Loucy (cell line): ENCODE data around the gene CIBAR2.

Experiments used
- H2AFZ ChIP-seq: fragments of 200-600 bp; sonication (generic); 2 replicates; pipeline ENCODE4 v1.6.0; 2016; ENCODE audit warnings: antibody characterized with exemption, mild to moderate bottlenecking, low read length, moderate library complexity
- H3F3A ChIP-seq: fragments of 200-600 bp; 2 replicates; pipeline ENCODE4 v1.6.0; 2016; ENCODE audit warnings: antibody characterized with exemption, low read depth, mild to moderate bottlenecking
- H3K27me3 ChIP-seq: fragments of 200-600 bp; sonication (generic); 2 replicates; pipeline ENCODE4 v1.6.1; 2014; ENCODE audit warnings: low read length, mild to moderate bottlenecking; ENCODE audit not compliant: insufficient read depth, poor library complexity, severe bottlenecking
- H3K36me3 ChIP-seq: fragments of 200-600 bp; sonication (generic); 2 replicates; pipeline ENCODE4 v1.6.1; 2016; ENCODE audit warnings: low read length; ENCODE audit not compliant: insufficient read depth
- H3K4me1 ChIP-seq: fragments of 200-600 bp; sonication (generic); 2 replicates; pipeline ENCODE4 v1.5.1; 2014; ENCODE audit warnings: low read length, mild to moderate bottlenecking; ENCODE audit not compliant: insufficient read depth, poor library complexity, severe bottlenecking
- H3K4me2 ChIP-seq: fragments of 200-600 bp; sonication (generic); 2 replicates; pipeline ENCODE4 v1.6.0; 2014; ENCODE audit warnings: antibody characterized with exemption, low read length, low read depth, mild to moderate bottlenecking; ENCODE audit not compliant: poor library complexity, severe bottlenecking
- H3K4me3 ChIP-seq: fragments of 200-600 bp; sonication (generic); 2 replicates; pipeline ENCODE4 v1.5.1; 2014; ENCODE audit warnings: low read length, mild to moderate bottlenecking, mixed read lengths; ENCODE audit not compliant: poor library complexity, severe bottlenecking
- H3K79me2 ChIP-seq: fragments of 200-600 bp; sonication (generic); 2 replicates; pipeline ENCODE4 v1.6.1; 2014; ENCODE audit warnings: low read length; ENCODE audit not compliant: insufficient read depth
- H3K9ac ChIP-seq: fragments of 200-600 bp; sonication (generic); 2 replicates; pipeline ENCODE4 v1.6.0; 2014; ENCODE audit warnings: mild to moderate bottlenecking, low read depth, low read length, moderate library complexity; ENCODE audit not compliant: poor library complexity, severe bottlenecking
- H3K9me2 ChIP-seq: fragments of 200-600 bp; sonication (generic); replicated peaks from 2 replicates; pipeline ENCODE4 v1.6.1; 2016; ENCODE audit warnings: low read depth, low read length, mixed read lengths
- H3K9me3 ChIP-seq: fragments of 200-600 bp; sonication (generic); 2 replicates; pipeline ENCODE4 v1.6.1; 2014; ENCODE audit warnings: mild to moderate bottlenecking, antibody characterized with exemption, low read length, low read depth; ENCODE audit not compliant: insufficient read depth
- H4K20me1 ChIP-seq: fragments of 200-600 bp; sonication (generic); 2 replicates; pipeline ENCODE4 v1.6.0; 2014; ENCODE audit warnings: antibody characterized with exemption, low read length, mild to moderate bottlenecking; ENCODE audit not compliant: insufficient read depth, poor library complexity, severe bottlenecking
- EZH2phosphoT487 ChIP-seq: fragments of 200-600 bp; IDR thresholded peaks from 2 replicates; pipeline ENCODE4 v1.6.1; 2018; ENCODE audit warnings: antibody characterized with exemption, mild to moderate bottlenecking, moderate library complexity, borderline replicate concordance
- TF ChIP-seq, protein P1 (sequence below): fragments of 200-600 bp; sonication (generic); conservative IDR thresholded peaks from 2 replicates; pipeline ENCODE4 v1.5.1; 2014; ENCODE audit warnings: mild to moderate bottlenecking, antibody characterized with exemption, low read length

The CIBAR2 gene

GRCh38 chr16:85152414-85153030 is 40.2 kb upstream of the CIBAR2 start:
- H3K4me1 ChIP-seq, result no peaks in the 10 kb centered on the region
- no peaks in the 10 kb centered on the region for H3K9me3 ChIP-seq
- TF ChIP-seq, protein P1, sequence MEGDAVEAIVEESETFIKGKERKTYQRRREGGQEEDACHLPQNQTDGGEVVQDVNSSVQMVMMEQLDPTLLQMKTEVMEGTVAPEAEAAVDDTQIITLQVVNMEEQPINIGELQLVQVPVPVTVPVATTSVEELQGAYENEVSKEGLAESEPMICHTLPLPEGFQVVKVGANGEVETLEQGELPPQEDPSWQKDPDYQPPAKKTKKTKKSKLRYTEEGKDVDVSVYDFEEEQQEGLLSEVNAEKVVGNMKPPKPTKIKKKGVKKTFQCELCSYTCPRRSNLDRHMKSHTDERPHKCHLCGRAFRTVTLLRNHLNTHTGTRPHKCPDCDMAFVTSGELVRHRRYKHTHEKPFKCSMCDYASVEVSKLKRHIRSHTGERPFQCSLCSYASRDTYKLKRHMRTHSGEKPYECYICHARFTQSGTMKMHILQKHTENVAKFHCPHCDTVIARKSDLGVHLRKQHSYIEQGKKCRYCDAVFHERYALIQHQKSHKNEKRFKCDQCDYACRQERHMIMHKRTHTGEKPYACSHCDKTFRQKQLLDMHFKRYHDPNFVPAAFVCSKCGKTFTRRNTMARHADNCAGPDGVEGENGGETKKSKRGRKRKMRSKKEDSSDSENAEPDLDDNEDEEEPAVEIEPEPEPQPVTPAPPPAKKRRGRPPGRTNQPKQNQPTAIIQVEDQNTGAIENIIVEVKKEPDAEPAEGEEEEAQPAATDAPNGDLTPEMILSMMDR, result no peak
- TF ChIP-seq EZH2phosphoT487, result no peak
- no peak overlapping the region for H3K9ac ChIP-seq
- no peaks in the 10 kb centered on the region for H4K20me1 ChIP-seq
- no peak overlapping the region for H3K4me3 ChIP-seq
- H2AFZ ChIP-seq, result no peak overlapping the region
- no peaks in the 10 kb centered on the region for H3F3A ChIP-seq
- H3K36me3 ChIP-seq, result no peaks in the 10 kb centered on the region
- H3K27me3 ChIP-seq, result no peaks in the 10 kb centered on the region
- no peaks in the 10 kb centered on the region for H3K9me2 ChIP-seq
- no peaks in the 10 kb centered on the region for H3K79me2 ChIP-seq
- no peak overlapping the region for H3K4me2 ChIP-seq

- H3K27me3 ChIP-seq, result no peaks in the 10 kb centered on the region
- TF ChIP-seq, protein P1, result no peak
- no peak for TF ChIP-seq EZH2phosphoT487
- no peaks in the 10 kb centered on the region for H3K36me3 ChIP-seq
- no peaks in the 10 kb centered on the region for H3F3A ChIP-seq
- H4K20me1 ChIP-seq, result no peaks in the 10 kb centered on the region
- H3K79me2 ChIP-seq, result no peaks in the 10 kb centered on the region
- no peak overlapping the region for H2AFZ ChIP-seq
- H3K4me2 ChIP-seq, result no peak overlapping the region
- H3K4me1 ChIP-seq, result no peaks in the 10 kb centered on the region
- H3K9me3 ChIP-seq, result no peaks in the 10 kb centered on the region
- H3K9ac ChIP-seq, result no peak overlapping the region
- H3K4me3 ChIP-seq, result no peak overlapping the region
- H3K9me2 ChIP-seq, result no peaks in the 10 kb centered on the region
These were observed 39.5 kb upstream of the CIBAR2 start for GRCh38 chr16:85151603-85152413.

GRCh38 chr16:85151079-85151602 is 38.9 kb upstream of the CIBAR2 start:
- TF ChIP-seq, protein P1, result no peak
- no peak for TF ChIP-seq EZH2phosphoT487
- Histone ChIP-seq H3K9me2 (no peaks in the 10 kb centered on the region), H4K20me1 (no peaks in the 10 kb centered on the region), H2AFZ (no peak overlapping the region), H3F3A (no peaks in the 10 kb centered on the region), H3K4me1 (no peaks in the 10 kb centered on the region), H3K4me3 (no peak overlapping the region), H3K36me3 (no peaks in the 10 kb centered on the region), H3K9ac (no peak overlapping the region), H3K27me3 (no peaks in the 10 kb centered on the region), H3K4me2 (no peak overlapping the region), H3K9me3 (no peaks in the 10 kb centered on the region), H3K79me2 (no peaks in the 10 kb centered on the region)
